Right lobe of liver (tissue), 4 donors: ENCODE data around the gene OR4A15.

Experiments
- CTCF ChIP-seq, 4 donors: fragments of 200-600 bp in 3 of 4; fragments of 450-650 bp in 1 of 4; IDR thresholded peaks; one replicate each; pipeline versions ENCODE4 v1.5.1 to v1.8.0; 2016 to 2022; ENCODE audit warnings: antibody characterized with exemption in 4 of 4, mild to moderate bottlenecking in 2 of 4
- POLR2A ChIP-seq: fragments of 450-650 bp; IDR thresholded peaks from one replicate; pipeline ENCODE4 v1.6.1; 2017; ENCODE audit warnings: antibody characterized with exemption, mild to moderate bottlenecking
- donor health status: DM: no; HTN: no; CAD: no.
- donor health status: DM: no; HTN: no; CAD: no.
- donor health status: DM: no; HTN: yes; CAD: no.

- no peak for TF ChIP-seq CTCF (IDR thresholded peaks at IDR 0.05)
- no peak for TF ChIP-seq POLR2A
These were observed 24.9 kb upstream of the OR4A15 start, which contains the start of gene OR4A16 for GRCh38 chr11:55342901-55343300.
